ENCODE results near the gene DPRX.

Gene DPRX

GRCh38 chr19:53631949-53632407 is at the start of gene DPRX:
DPRX (plus strand) TSS chr19:53631999; CDS start chr19:53632107, 108 bp downstream.
- no peak for DNase-seq (ENCODE audit: low read depth)
- TF ChIP-seq, protein P1, sequence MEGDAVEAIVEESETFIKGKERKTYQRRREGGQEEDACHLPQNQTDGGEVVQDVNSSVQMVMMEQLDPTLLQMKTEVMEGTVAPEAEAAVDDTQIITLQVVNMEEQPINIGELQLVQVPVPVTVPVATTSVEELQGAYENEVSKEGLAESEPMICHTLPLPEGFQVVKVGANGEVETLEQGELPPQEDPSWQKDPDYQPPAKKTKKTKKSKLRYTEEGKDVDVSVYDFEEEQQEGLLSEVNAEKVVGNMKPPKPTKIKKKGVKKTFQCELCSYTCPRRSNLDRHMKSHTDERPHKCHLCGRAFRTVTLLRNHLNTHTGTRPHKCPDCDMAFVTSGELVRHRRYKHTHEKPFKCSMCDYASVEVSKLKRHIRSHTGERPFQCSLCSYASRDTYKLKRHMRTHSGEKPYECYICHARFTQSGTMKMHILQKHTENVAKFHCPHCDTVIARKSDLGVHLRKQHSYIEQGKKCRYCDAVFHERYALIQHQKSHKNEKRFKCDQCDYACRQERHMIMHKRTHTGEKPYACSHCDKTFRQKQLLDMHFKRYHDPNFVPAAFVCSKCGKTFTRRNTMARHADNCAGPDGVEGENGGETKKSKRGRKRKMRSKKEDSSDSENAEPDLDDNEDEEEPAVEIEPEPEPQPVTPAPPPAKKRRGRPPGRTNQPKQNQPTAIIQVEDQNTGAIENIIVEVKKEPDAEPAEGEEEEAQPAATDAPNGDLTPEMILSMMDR (conservative IDR thresholded peaks at IDR 0.05; ENCODE audit: control insufficient read depth, insufficient read depth, low read depth, low read length): no peak
- H3K4me3 ChIP-seq (ENCODE audit: control insufficient read depth, low read depth, low read length): no peak within 1 kb of the TSS

GRCh38 chr19:53583181-53583580 is 48.6 kb upstream of the DPRX start:
- TF ChIP-seq, protein P1 (conservative IDR thresholded peaks at IDR 0.05; ENCODE audit: control insufficient read depth, insufficient read depth, low read depth, low read length): no peak
- H3K4me3 ChIP-seq (ENCODE audit: control insufficient read depth, low read depth, low read length): no peak overlapping the region
- DNase-seq (ENCODE audit: low read depth): no peak

- DNase-seq (ENCODE audit: low read depth): no peak
- H3K4me3 ChIP-seq (ENCODE audit: control insufficient read depth, low read depth, low read length): no peak overlapping the region
- TF ChIP-seq, protein P1 (conservative IDR thresholded peaks at IDR 0.05; ENCODE audit: control insufficient read depth, insufficient read depth, low read depth, low read length): no peak
Observed at GRCh38 chr19:53586277-53586691, 45.5 kb upstream of the DPRX start.

GRCh38 chr19:53594811-53595509 is 36.8 kb upstream of the DPRX start:
- TF ChIP-seq, protein P1 (conservative IDR thresholded peaks at IDR 0.05; ENCODE audit: control insufficient read depth, insufficient read depth, low read depth, low read length): no peak
- no peak for DNase-seq (ENCODE audit: low read depth)
- no peak overlapping the region for H3K4me3 ChIP-seq (ENCODE audit: control insufficient read depth, low read depth, low read length)

DNA sequence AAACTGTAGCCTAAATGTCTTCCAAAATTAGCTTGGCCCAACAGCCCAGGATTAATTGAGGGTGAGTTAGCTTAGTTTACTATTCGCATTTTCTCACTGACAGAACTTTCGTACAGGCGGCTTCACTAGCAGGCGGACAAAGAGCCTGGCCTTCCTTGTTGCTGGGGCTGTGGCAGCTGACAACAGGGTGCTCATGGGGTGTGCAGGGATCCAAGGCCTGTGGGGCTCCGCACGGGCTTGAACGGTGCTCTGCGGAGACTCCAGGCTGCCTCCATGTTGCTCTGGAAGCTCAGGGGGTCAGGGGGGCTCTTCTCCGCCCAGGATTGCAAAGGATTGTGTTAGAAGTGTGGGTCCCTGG is 36.3 kb upstream of the DPRX start:
- TF ChIP-seq, protein P1 (conservative IDR thresholded peaks at IDR 0.05; ENCODE audit: control insufficient read depth, insufficient read depth, low read depth, low read length): no peak
- no peak overlapping the region for H3K4me3 ChIP-seq (ENCODE audit: control insufficient read depth, low read depth, low read length)
- no peak for DNase-seq (ENCODE audit: low read depth)

- TF ChIP-seq, protein P1 (conservative IDR thresholded peaks at IDR 0.05; ENCODE audit: control insufficient read depth, insufficient read depth, low read depth, low read length): no peak
- no peak overlapping the region for H3K4me3 ChIP-seq (ENCODE audit: control insufficient read depth, low read depth, low read length)
- DNase-seq (ENCODE audit: low read depth): no peak
Observed at GRCh38 chr19:53596056-53596455, 35.7 kb upstream of the DPRX start.
